Body of pancreas (tissue), 4 donors: Measurements from ENCODE around the gene RAMAC. TPM values are rescaled to one million over a fixed set of nuclear protein-coding genes. Genes with fewer than 3 reads are reported as not detected.
A peak's percentile ranks its signal among the peaks of the same experiment; 100 is the strongest.

Source experiments
- ATAC-seq: fragments of 150-250 bp; one replicate; pipeline ENCODE4 v1.9.1; 2016
- DNase-seq, 4 donors: peaks; one replicate each; pipeline ENCODE4 v3.0.0-alpha.2; 2019
- H3K27ac ChIP-seq, 4 donors: fragments of 200-600 bp; sonication (generic); 1 replicate in 3 of 4; 2 replicates in 1 of 4; pipeline versions ENCODE4 v1.5.1 to v1.6.1; 2016 to 2019; ENCODE audit warnings: mild to moderate bottlenecking in 1 of 4, mixed read lengths in 1 of 4, moderate library complexity in 1 of 4
- H3K27me3 ChIP-seq, 2 donors: fragments of 200-600 bp; sonication (generic); one replicate each; pipeline ENCODE4 v1.6.0; 2016; ENCODE audit warnings: mild to moderate bottlenecking in 1 of 2
- H3K36me3 ChIP-seq, 2 donors: fragments of 200-600 bp; sonication (generic); replicated peaks in 1 of 2; 2 replicates each; pipeline ENCODE4 v1.5.1; 2016; ENCODE audit warnings: low read depth in 2 of 2; ENCODE audit not compliant: insufficient read depth in 1 of 2
- H3K4me1 ChIP-seq: fragments of 200-600 bp; sonication (generic); one replicate; pipeline ENCODE4 v1.6.0; 2016
- H3K4me3 ChIP-seq, 2 donors: fragments of 200-600 bp; sonication (generic); 1 replicate in 1 of 2; 2 replicates in 1 of 2; pipeline ENCODE4 v1.5.1; 2016 to 2019
- H3K9me3 ChIP-seq, 3 donors: fragments of 200-600 bp; sonication (generic); 1 replicate in 2 of 3; 2 replicates in 1 of 3; pipeline ENCODE4 v1.5.1; 2016
- CTCF ChIP-seq, 7 experiments: fragments of 450-650 bp in 4 of 7; fragments of 200-600 bp in 3 of 7; sonication (generic) in 3 of 7; IDR thresholded peaks; one replicate each; pipeline ENCODE4 v1.5.1; 2016 to 2019; ENCODE audit warnings: antibody characterized with exemption in 7 of 7
- POLR2A ChIP-seq, 3 donors: fragments of 450-650 bp; IDR thresholded peaks; one replicate each; pipeline ENCODE4 v1.6.1; 2016; ENCODE audit warnings: antibody characterized with exemption in 3 of 3, mild to moderate bottlenecking in 2 of 3
- WGBS, 2 donors: methylation state at CpG; one replicate each; pipeline ENCODE4 v1.1.5; 2017; 5-methylcytosine and 5-hydroxymethylcytosine counted together
- intact Hi-C: fragments of 100-400 bp; cut with DNase I; formaldehyde crosslinking; loops from one replicate; pipeline ENCODE4 v1.15.1; 2023
- total RNA-seq, 2 donors: library from RNA; depleted of rRNA; stranded (reverse); fragments of >200 nt; gene quantifications; one replicate each; pipeline ENCODE4 v1.1.0, GENCODE V29; 2016

Gene RAMAC
- total RNA-seq, 2 donors from 2014 or later: 9.1 to 12.2 TPM

GRCh38 chr15:82943176-82943575, 42.8 kb upstream of the RAMAC start:
- intact Hi-C loops: no loop called here
- Histone ChIP-seq H3K4me3 (no peak overlapping the region), H3K9me3 (no peaks in the 10 kb centered on the region), H3K4me1 (peaks cover 97% of the 10 kb centered on the region), H3K36me3 (no peaks in the 10 kb centered on the region), H3K27me3 (no peaks in the 10 kb centered on the region), H3K27ac (peak overlapping the region; percentile 80 to 86 (median 84))
- TF ChIP-seq CTCF (IDR thresholded peaks at IDR 0.05) (peak in 1 of 7 experiments; percentile 9), POLR2A (IDR thresholded peaks at IDR 0.05) (no peak)
- ATAC-seq (peak; percentile 41), DNase-seq (peak in 1 of 4 donors; percentile 52)
- WGBS, 2 donors: 43 to 53% methylated on average over 3 of the region's 3 CpGs

GRCh38 chr15:82944056-82944455, 42.0 kb upstream of the RAMAC start:
- H3K36me3 ChIP-seq: no peaks in the 10 kb centered on the region
- TF ChIP-seq POLR2A (IDR thresholded peaks at IDR 0.05) (no peak), CTCF (IDR thresholded peaks at IDR 0.05) (no peak)
- ATAC-seq: no peak
- peak overlapping the region in 3 of 4 donors; percentile 80 to 86 (median 82) for H3K27ac ChIP-seq
- intact Hi-C loops: no loop called here
- WGBS, 2 donors: 55 to 57% methylated on average over 5 of the region's 5 CpGs
- H3K4me3 ChIP-seq: no peak overlapping the region
- H3K27me3 ChIP-seq: no peaks in the 10 kb centered on the region
- H3K4me1 ChIP-seq: peaks cover 97% of the 10 kb centered on the region
- DNase-seq: no peak
- no peaks in the 10 kb centered on the region for H3K9me3 ChIP-seq

- intact Hi-C loops: no loop called here
- H3K9me3 ChIP-seq: no peaks in the 10 kb centered on the region
- DNase-seq (no peak), ATAC-seq (no peak)
- TF ChIP-seq CTCF (IDR thresholded peaks at IDR 0.05): no peak
- no peak for TF ChIP-seq POLR2A (IDR thresholded peaks at IDR 0.05)
- WGBS, 2 donors: 29 to 39% methylated on average over 5 of the region's 5 CpGs
- no peak overlapping the region for H3K4me3 ChIP-seq
- peak overlapping the region in 3 of 4 donors; percentile 80 to 86 (median 82) for H3K27ac ChIP-seq
- H3K36me3 ChIP-seq: no peaks in the 10 kb centered on the region
- peaks cover 99% of the 10 kb centered on the region for H3K4me1 ChIP-seq
- no peaks in the 10 kb centered on the region for H3K27me3 ChIP-seq
Measured at GRCh38 chr15:82944821-82945220, 41.2 kb upstream of the RAMAC start.

GRCh38 chr15:82945326-82945725, 40.7 kb upstream of the RAMAC start:
- Histone ChIP-seq H3K36me3 (no peaks in the 10 kb centered on the region), H3K4me3 (no peak overlapping the region), H3K27ac (peak overlapping the region in 2 of 4 donors; percentile 80 to 86), H3K9me3 (no peaks in the 10 kb centered on the region), H3K4me1 (peaks cover 96% of the 10 kb centered on the region), H3K27me3 (no peaks in the 10 kb centered on the region)
- intact Hi-C loops: no loop called here
- TF ChIP-seq CTCF (IDR thresholded peaks at IDR 0.05): no peak
- no peak for TF ChIP-seq POLR2A (IDR thresholded peaks at IDR 0.05)
- WGBS, 2 donors: 71 to 91% methylated on average over 5 of the region's 5 CpGs
- DNase-seq (no peak), ATAC-seq (no peak)

- 59 to 63% methylated on average over 8 of the region's 8 CpGs for WGBS, 2 donors
- Histone ChIP-seq H3K27me3 (no peaks in the 10 kb centered on the region), H3K4me1 (peaks cover 87% of the 10 kb centered on the region), H3K4me3 (no peak overlapping the region), H3K9me3 (no peaks in the 10 kb centered on the region), H3K36me3 (no peaks in the 10 kb centered on the region), H3K27ac (peak overlapping the region in 3 of 4 donors; percentile 40 to 86 (median 80))
- no peak for TF ChIP-seq POLR2A (IDR thresholded peaks at IDR 0.05)
- TF ChIP-seq CTCF (IDR thresholded peaks at IDR 0.05): no peak
- ATAC-seq (no peak), DNase-seq (no peak)
- intact Hi-C loops: no loop called here
Measured at GRCh38 chr15:82946155-82946701, 39.8 kb upstream of the RAMAC start.
